Retinal pigment epithelial cell (primary cell): ENCODE measurements around the gene HAUS3.
"Not testable (repeated sequence)": the region's sequence is repeated elsewhere in the genome, so short reads cannot be mapped to it uniquely, and the experiment has no call there.

Source experiments
- DNase-seq: peaks from one replicate; pipeline ENCODE4 v3.0.0-alpha.2; 2010; ENCODE audit warnings: low read depth
- H3K4me3 ChIP-seq: 2 replicates; pipeline ENCODE4 v1.5.1; 2011; ENCODE audit warnings: mild to moderate bottlenecking, low read length, control low read depth, moderate library complexity
- CTCF ChIP-seq: conservative IDR thresholded peaks from 2 replicates; pipeline ENCODE4 v1.5.1; 2011; ENCODE audit warnings: low read depth, low read length, control low read depth, inconsistent platforms

HAUS3 gene

GRCh38 chr4:2281575-2282343 is 39.8 kb upstream of the HAUS3 start:
- no peak overlapping the region for H3K4me3 ChIP-seq
- DNase-seq = no peak
- TF ChIP-seq CTCF = peak; percentile 37

- no peak for DNase-seq
- peak; percentile 26 for TF ChIP-seq CTCF
- H3K4me3 ChIP-seq = no peak overlapping the region
These were observed 38.8 kb upstream of the HAUS3 start for GRCh38 chr4:2280531-2281300.

- H3K4me3 ChIP-seq = no peak overlapping the region
- TF ChIP-seq CTCF = no peak
- no peak for DNase-seq
These were observed 36.0 kb upstream of the HAUS3 start for GRCh38 chr4:2277956-2278355.

GRCh38 chr4:2276581-2277325 is 34.8 kb upstream of the HAUS3 start:
- DNase-seq = no peak
- TF ChIP-seq CTCF = no peak
- no peak overlapping the region for H3K4me3 ChIP-seq

- no peak overlapping the region for H3K4me3 ChIP-seq
- DNase-seq = no peak
- no peak for TF ChIP-seq CTCF
These were observed 33.8 kb upstream of the HAUS3 start for GRCh38 chr4:2275546-2276251.

GRCh38 chr4:2275044-2275397 is 33.1 kb upstream of the HAUS3 start:
- H3K4me3 ChIP-seq, DNase-seq: not testable (repeated sequence)
